ENCODE data around the gene LDLRAP1. TPM values are rescaled to one million over a fixed set of nuclear protein-coding genes. Genes with fewer than 3 reads are reported as not detected.

Gene LDLRAP1
- total and polyA plus RNA-seq, 2 donors (not counting 1 experiment from before 2014, with no cell fraction given): 22.7 to 24.3 TPM

GRCh38 chr1:25544243-25544764 lies 898 bp downstream of the LDLRAP1 start:
- WGBS (ENCODE audit: insufficient coverage): 1% methylated on average over 22 of the region's 25 CpGs
- Histone ChIP-seq H3K9me3 (ENCODE audit: control extremely low read depth in 1 of 3, control insufficient read depth in 2 of 3, insufficient read depth in 1 of 3, low read length in 2 of 3) (no peaks in the 10 kb centered on the region), H3K4me1 (ENCODE audit: control insufficient read depth in 2 of 2, insufficient read depth in 2 of 2, low read length in 2 of 2) (peaks cover 21 to 41% of the 10 kb centered on the region in 2 donors), H2AFZ (ENCODE audit: insufficient read depth, low read depth, low read length, poor library complexity, severe bottlenecking) (peak overlapping the region; percentile 76), H3K4me2 (replicated peaks; ENCODE audit: low read depth, low read length, poor library complexity, severe bottlenecking) (peak overlapping the region; percentile 97), H3K9ac (ENCODE audit: low read length) (peak overlapping the region; percentile 79), H3K4me3 (ENCODE audit: control extremely low read depth in 1 of 5, extremely low read depth in 1 of 5, insufficient read depth in 1 of 5, low read depth in 2 of 5, low read length in 4 of 5) (peak overlapping the region; percentile 15 to 75 (median 66)), H3K36me3 (replicated peaks in 1 of 2; ENCODE audit: control extremely low read depth in 1 of 2, control insufficient read depth in 1 of 2, extremely low read depth in 1 of 2, insufficient read depth in 2 of 2, low read length in 1 of 2) (no peaks in the 10 kb centered on the region), H3K79me2 (ENCODE audit: control insufficient read depth, insufficient read depth, low read length) (peaks cover 36% of the 10 kb centered on the region), H3K27me3 (replicated peaks in 1 of 4; ENCODE audit: control extremely low read depth in 1 of 4, control insufficient read depth in 3 of 4, insufficient read depth in 4 of 4, low read length in 3 of 4) (peaks cover 0 to 13% (median 3%) of the 10 kb centered on the region in 4 experiments), H3K27ac (ENCODE audit: low read length in 2 of 2) (peak overlapping the region in 1 of 2 donors; percentile 12), H4K20me1 (ENCODE audit: control insufficient read depth, insufficient read depth, low read length, poor library complexity, severe bottlenecking) (peaks cover 26% of the 10 kb centered on the region)
- Mint-ChIP-seq H3K27me3 (no peaks in the 10 kb centered on the region), H3K4me3 (peak overlapping the region; percentile 78), H3K4me1 (peaks cover 29% of the 10 kb centered on the region), H3K27ac (peak overlapping the region; percentile 63), H3K9me3 (ENCODE audit: insufficient read depth) (no peaks in the 10 kb centered on the region)
- DNase-seq (peak; percentile 31), ATAC-seq (ENCODE audit: low read depth) (no peak)
- TF ChIP-seq CTCF (IDR thresholded peaks at IDR 0.05): no peak
- TF ChIP-seq EZH2 (IDR thresholded peaks at IDR 0.05; ENCODE audit: borderline replicate concordance, insufficient read depth, low read depth, low read length, poor library complexity, severe bottlenecking): no peak
- POLR2A ChIA-PET: interaction anchor here (0.9 kb wide), 1 partner anchor 21 kb away, joined by 3 read pairs; no protein-coding TSS in a partner anchor
- CTCF ChIA-PET: interaction anchor here (0.7 to 1.2 kb wide), 3 partner anchors 11 to 29 kb away, joined by 3 read pairs; no protein-coding TSS in a partner anchor
- intact Hi-C loops (cut with micrococcal nuclease): no loop called here

- Histone ChIP-seq H3K9me3 (ENCODE audit: control extremely low read depth in 1 of 3, control insufficient read depth in 2 of 3, insufficient read depth in 1 of 3, low read length in 2 of 3) (no peaks in the 10 kb centered on the region), H3K9ac (ENCODE audit: low read length) (peak overlapping the region; percentile 79), H3K4me1 (ENCODE audit: control insufficient read depth in 2 of 2, insufficient read depth in 2 of 2, low read length in 2 of 2) (peaks cover 27 to 46% of the 10 kb centered on the region in 2 donors), H3K27me3 (replicated peaks in 1 of 4; ENCODE audit: control extremely low read depth in 1 of 4, control insufficient read depth in 3 of 4, insufficient read depth in 4 of 4, low read length in 3 of 4) (peaks cover 0 to 13% (median 3%) of the 10 kb centered on the region in 4 experiments), H3K27ac (ENCODE audit: low read length in 2 of 2) (no peak overlapping the region), H3K79me2 (ENCODE audit: control insufficient read depth, insufficient read depth, low read length) (peaks cover 36% of the 10 kb centered on the region), H3K4me2 (replicated peaks; ENCODE audit: low read depth, low read length, poor library complexity, severe bottlenecking) (peak overlapping the region; percentile 97), H2AFZ (ENCODE audit: insufficient read depth, low read depth, low read length, poor library complexity, severe bottlenecking) (no peak overlapping the region), H3K36me3 (replicated peaks in 1 of 2; ENCODE audit: control extremely low read depth in 1 of 2, control insufficient read depth in 1 of 2, extremely low read depth in 1 of 2, insufficient read depth in 2 of 2, low read length in 1 of 2) (no peaks in the 10 kb centered on the region), H4K20me1 (ENCODE audit: control insufficient read depth, insufficient read depth, low read length, poor library complexity, severe bottlenecking) (peaks cover 26% of the 10 kb centered on the region), H3K4me3 (ENCODE audit: control extremely low read depth in 1 of 5, extremely low read depth in 1 of 5, insufficient read depth in 1 of 5, low read depth in 2 of 5, low read length in 4 of 5) (peak overlapping the region in 2 of 5 experiments; percentile 60 to 74)
- ChIA-PET CTCF (no interaction called here), POLR2A (no interaction called here)
- 62% methylated on average over 4 of the region's 6 CpGs for WGBS (ENCODE audit: insufficient coverage)
- ATAC-seq (ENCODE audit: low read depth) (no peak), DNase-seq (no peak)
- intact Hi-C loops (cut with micrococcal nuclease): loop anchor here (5.0 kb wide), 1 partner anchor 252 kb away; no protein-coding TSS in a partner anchor
- Mint-ChIP-seq H3K27me3 (no peaks in the 10 kb centered on the region), H3K4me1 (peaks cover 34% of the 10 kb centered on the region), H3K4me3 (peak overlapping the region; percentile 78), H3K27ac (peak overlapping the region; percentile 63), H3K9me3 (ENCODE audit: insufficient read depth) (no peaks in the 10 kb centered on the region)
- TF ChIP-seq CTCF (IDR thresholded peaks at IDR 0.05): no peak
- no peak for TF ChIP-seq EZH2 (IDR thresholded peaks at IDR 0.05; ENCODE audit: borderline replicate concordance, insufficient read depth, low read depth, low read length, poor library complexity, severe bottlenecking)
Measured at GRCh38 chr1:25544819-25545218, 1.4 kb downstream of the LDLRAP1 start.

Measured in B cell (primary cell).